ENCODE data around the gene THOC1.
"Not testable (repeated sequence)": the region's sequence is repeated elsewhere in the genome, so short reads cannot be mapped to it uniquely, and the experiment has no call there.

The THOC1 gene

DNA sequence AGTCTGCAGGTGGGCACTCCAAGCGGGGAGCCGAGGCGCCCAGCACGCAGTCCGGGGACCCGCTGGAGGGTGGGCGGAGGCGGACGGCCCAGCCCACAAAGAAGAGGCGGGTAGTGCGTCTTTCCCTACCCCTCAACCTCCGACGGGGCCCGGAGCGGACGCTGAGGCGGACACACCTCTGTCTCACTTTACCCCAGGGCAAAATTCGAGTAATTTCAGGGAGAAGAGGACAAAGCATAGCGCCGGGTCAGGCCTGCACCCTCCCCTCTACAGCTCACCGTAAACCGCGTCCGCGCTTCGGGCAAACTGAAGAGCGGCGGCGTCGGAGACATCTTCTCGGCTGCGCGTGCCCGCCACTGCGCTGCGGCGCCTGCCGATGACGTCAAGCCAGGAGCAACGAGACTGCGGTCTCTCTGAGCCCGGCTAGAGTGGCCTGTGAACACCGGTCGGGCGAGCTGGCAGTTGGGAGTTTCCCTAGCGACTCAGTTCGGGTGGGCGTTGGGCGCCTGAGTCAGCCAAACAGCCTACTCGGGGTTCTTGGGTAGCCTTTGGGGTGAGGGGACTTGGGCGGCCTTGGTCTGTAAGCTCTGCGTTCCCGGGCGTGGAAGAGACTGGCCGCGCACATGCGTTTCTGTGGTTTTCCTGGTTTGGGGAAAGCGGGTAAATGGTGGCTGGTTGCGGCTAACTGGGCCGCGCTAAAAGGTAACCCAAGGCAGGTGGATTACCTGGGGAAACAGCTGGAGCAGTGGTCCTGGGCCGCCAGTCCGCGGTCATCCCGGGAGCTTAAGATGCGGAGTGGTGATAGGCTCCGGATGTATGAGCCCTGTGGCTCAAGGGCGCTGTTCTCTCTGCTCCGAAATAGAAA, at the start of gene THOC1:
THOC1 (minus strand) TSS at position 360 of the 865 bp plus-strand sequence; CDS start at position 332, 28 bp downstream.
- H3K4me3 ChIP-seq (replicated peaks; ENCODE audit: low read depth, low read length): peak within 1 kb of the TSS; percentile 94
- peak; percentile 92 for DNase-seq (ENCODE audit: low read depth)
- TF ChIP-seq, protein P1, sequence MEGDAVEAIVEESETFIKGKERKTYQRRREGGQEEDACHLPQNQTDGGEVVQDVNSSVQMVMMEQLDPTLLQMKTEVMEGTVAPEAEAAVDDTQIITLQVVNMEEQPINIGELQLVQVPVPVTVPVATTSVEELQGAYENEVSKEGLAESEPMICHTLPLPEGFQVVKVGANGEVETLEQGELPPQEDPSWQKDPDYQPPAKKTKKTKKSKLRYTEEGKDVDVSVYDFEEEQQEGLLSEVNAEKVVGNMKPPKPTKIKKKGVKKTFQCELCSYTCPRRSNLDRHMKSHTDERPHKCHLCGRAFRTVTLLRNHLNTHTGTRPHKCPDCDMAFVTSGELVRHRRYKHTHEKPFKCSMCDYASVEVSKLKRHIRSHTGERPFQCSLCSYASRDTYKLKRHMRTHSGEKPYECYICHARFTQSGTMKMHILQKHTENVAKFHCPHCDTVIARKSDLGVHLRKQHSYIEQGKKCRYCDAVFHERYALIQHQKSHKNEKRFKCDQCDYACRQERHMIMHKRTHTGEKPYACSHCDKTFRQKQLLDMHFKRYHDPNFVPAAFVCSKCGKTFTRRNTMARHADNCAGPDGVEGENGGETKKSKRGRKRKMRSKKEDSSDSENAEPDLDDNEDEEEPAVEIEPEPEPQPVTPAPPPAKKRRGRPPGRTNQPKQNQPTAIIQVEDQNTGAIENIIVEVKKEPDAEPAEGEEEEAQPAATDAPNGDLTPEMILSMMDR (IDR thresholded peaks at IDR 0.05; ENCODE audit: low read length, missing control alignments): no peak

DNA sequence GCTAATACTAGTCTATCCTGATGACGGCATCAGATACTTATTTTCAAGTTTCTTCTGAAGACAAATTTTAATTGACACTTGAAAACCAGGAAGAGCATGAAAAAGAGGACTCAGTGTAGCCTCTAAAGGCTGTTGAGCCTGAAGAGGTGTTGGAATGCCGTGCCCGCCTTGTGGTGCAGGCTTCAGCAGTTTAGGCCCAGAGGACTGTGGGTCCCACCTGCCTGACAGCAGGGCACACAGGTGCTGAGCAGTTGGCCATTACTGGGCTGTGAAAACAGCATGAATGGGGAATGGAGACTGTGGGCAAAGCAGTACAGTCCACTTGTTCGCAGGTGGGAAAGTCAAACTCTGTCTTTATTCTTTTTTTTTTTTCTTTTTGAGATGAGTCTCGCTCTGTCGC, 49.8 kb upstream of the THOC1 start:
- DNase-seq (ENCODE audit: low read depth): no peak
- no peak overlapping the region for H3K4me3 ChIP-seq (replicated peaks; ENCODE audit: low read depth, low read length)
- TF ChIP-seq, protein P1 (IDR thresholded peaks at IDR 0.05; ENCODE audit: low read length, missing control alignments): no peak

- no peak overlapping the region for H3K4me3 ChIP-seq (replicated peaks; ENCODE audit: low read depth, low read length)
- TF ChIP-seq, protein P1 (IDR thresholded peaks at IDR 0.05; ENCODE audit: low read length, missing control alignments): no peak
- peak; percentile 24 for DNase-seq (ENCODE audit: low read depth)
These were observed 48.5 kb upstream of the THOC1 start for GRCh38 chr18:316393-316792.

DNA sequence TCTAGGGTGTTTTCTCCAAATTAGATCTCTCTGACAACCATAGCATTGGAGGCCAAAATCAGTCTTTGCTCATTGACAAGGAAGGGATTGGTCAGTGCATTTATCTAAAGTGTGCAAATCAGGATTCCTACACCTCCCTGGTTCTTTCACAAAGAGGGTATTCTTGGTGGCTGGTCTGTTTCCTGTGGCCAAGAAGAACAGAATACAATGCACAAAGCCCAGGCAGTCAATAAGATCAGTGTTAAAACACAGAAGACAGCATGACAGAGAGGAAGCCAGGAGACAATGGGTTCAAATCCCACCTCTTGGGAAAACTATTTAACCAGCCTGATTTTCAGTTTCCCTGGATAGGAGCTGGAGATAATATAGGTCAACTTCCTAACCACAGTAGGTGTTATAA, 46.1 kb upstream of the THOC1 start:
- no peak for DNase-seq (ENCODE audit: low read depth)
- TF ChIP-seq, protein P1 (IDR thresholded peaks at IDR 0.05; ENCODE audit: low read length, missing control alignments): no peak
- H3K4me3 ChIP-seq (replicated peaks; ENCODE audit: low read depth, low read length): no peak overlapping the region

DNA sequence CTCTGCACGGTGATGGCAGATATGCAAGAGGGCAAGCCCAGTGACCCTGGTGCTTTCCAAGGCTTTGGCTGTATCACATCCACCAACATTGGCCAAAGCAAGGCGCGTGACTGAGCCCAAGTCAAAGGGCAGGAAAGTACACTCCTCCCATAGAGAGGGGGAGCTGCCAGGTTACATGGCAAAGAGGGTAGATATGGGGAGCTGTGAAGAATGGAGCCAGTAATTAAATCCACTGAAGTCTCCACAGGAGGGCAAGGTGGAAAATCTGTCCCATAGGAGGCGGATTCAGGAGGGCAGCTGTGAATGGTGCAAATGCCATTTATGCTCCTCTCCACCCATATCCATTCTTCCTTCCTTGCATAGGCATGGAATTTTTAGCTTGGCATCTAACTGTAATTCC, 44.6 kb upstream of the THOC1 start:
- DNase-seq (ENCODE audit: low read depth): no peak
- no peak overlapping the region for H3K4me3 ChIP-seq (replicated peaks; ENCODE audit: low read depth, low read length)

GRCh38 chr18:310042-310441, 42.2 kb upstream of the THOC1 start:
- TF ChIP-seq, protein P1 (IDR thresholded peaks at IDR 0.05; ENCODE audit: low read length, missing control alignments): no peak
- no peak overlapping the region for H3K4me3 ChIP-seq (replicated peaks; ENCODE audit: low read depth, low read length)
- no peak for DNase-seq (ENCODE audit: low read depth)

More for the DNA sequence above, 44.6 kb upstream of the THOC1 start:
- TF ChIP-seq, protein P1 (IDR thresholded peaks at IDR 0.05; ENCODE audit: low read length, missing control alignments): no peak

DNA sequence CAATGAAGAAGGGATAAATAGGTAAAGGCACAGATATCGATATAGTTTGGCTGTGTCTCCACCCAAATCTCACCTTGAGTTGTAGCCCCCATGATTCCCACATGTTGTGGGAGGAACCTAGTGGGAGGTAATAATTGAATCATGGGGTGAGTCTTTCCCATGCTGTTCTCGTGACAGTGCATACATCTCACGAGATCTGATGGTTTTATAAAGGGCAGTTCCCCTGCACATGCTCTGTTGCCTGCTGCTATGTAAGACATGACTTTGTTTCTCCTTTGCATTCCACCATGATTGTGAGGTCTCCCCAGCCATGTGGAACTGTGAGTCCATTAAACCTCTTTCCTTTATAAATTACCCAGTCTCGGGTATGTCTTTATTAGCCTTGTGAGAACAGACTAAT, 40.2 kb upstream of the THOC1 start:
- not testable (repeated sequence) for DNase-seq (ENCODE audit: low read depth); H3K4me3 ChIP-seq (replicated peaks; ENCODE audit: low read depth, low read length)

All from fibroblast of pulmonary artery (primary cell).